WTC11 (cell line): ENCODE data around the gene SORCS2. TPM values are rescaled to one million over a fixed set of nuclear protein-coding genes. Genes with fewer than 3 reads are reported as not detected.

Source experiments
- ATAC-seq: fragments of 200-7000 bp; cut with Tn5 transposase; 2 replicates; pipeline ENCODE4 v1.10.0; 2021; ENCODE audit warnings: mild to moderate bottlenecking, moderate library complexity
- CTCF ChIA-PET: fragments of 300-600 bp; sonication (Branson Sonifier 250); formaldehyde crosslinking; loops from one replicate; lab custom pipeline; 2021; ENCODE audit warnings: antibody characterized with exemption; lab: Charles Lee
- POLR2A ChIA-PET: fragments of 350-600 bp; sonication (Branson Sonifier 250); formaldehyde crosslinking; loops from one replicate; lab custom pipeline; 2021; ENCODE audit warnings: antibody characterized with exemption; lab: Charles Lee
- DNase-seq: peaks from one replicate; pipeline ENCODE4 v3.0.0; 2021; ENCODE audit warnings: low spot score
- H3K27ac Mint-ChIP-seq: 2 replicates; pipeline ENCODE4 v1.8.0; 2021; ENCODE audit warnings: mixed read lengths
- H3K27me3 Mint-ChIP-seq: 2 replicates; pipeline ENCODE4 v1.8.0; 2021; ENCODE audit warnings: low read depth, mild to moderate bottlenecking, moderate library complexity, mixed read lengths
- H3K36me3 Mint-ChIP-seq: 2 replicates; pipeline ENCODE4 v1.8.0; 2021; ENCODE audit warnings: mixed read lengths
- H3K4me1 Mint-ChIP-seq: 2 replicates; pipeline ENCODE4 v1.8.0; 2022; ENCODE audit warnings: mixed read lengths
- H3K4me3 Mint-ChIP-seq: 2 replicates; pipeline ENCODE4 v1.8.0; 2021; ENCODE audit warnings: mild to moderate bottlenecking, moderate library complexity, mixed read lengths
- H3K9me3 Mint-ChIP-seq: 2 replicates; pipeline ENCODE4 v1.8.0; 2021; ENCODE audit warnings: mixed read lengths
- AR ChIP-seq: fragments of 250-450 bp; sonication (Bioruptor Pico); IDR thresholded peaks from 2 replicates; pipeline ENCODE4 v1.9.0; 2021; ENCODE audit warnings: mild to moderate bottlenecking
- ATF3 ChIP-seq: sonication (generic); formaldehyde crosslinking; conservative IDR thresholded peaks from 2 replicates; pipeline ENCODE4 v1.8.1; 2022; ENCODE audit warnings: mild to moderate bottlenecking, missing genetic modification reagents
- ATF6 ChIP-seq: sonication (generic); formaldehyde crosslinking; IDR thresholded peaks from 2 replicates; pipeline ENCODE4 v1.8.1; 2023; ENCODE audit warnings: mild to moderate bottlenecking, missing genetic modification reagents
- CREM ChIP-seq: sonication (generic); formaldehyde crosslinking; IDR thresholded peaks from 2 replicates; pipeline ENCODE4 v1.8.1; 2022; ENCODE audit warnings: mild to moderate bottlenecking, missing genetic modification reagents, moderate library complexity
- ELF4 ChIP-seq: sonication (generic); formaldehyde crosslinking; IDR thresholded peaks from 2 replicates; pipeline ENCODE4 v1.8.1; 2022; ENCODE audit warnings: low read depth, mild to moderate bottlenecking, moderate library complexity, missing genetic modification reagents
- GABPB1 ChIP-seq: sonication (generic); formaldehyde crosslinking; IDR thresholded peaks from 2 replicates; pipeline ENCODE4 v1.8.1; 2023; ENCODE audit warnings: mild to moderate bottlenecking, missing genetic modification reagents
- GRHL2 ChIP-seq: fragments of 250-450 bp; sonication (Bioruptor Pico); IDR thresholded peaks from 2 replicates; pipeline ENCODE4 v1.8.0; 2022; ENCODE audit warnings: mild to moderate bottlenecking, moderate library complexity; ENCODE audit not compliant: insufficient replicate concordance, severe bottlenecking
- JAZF1 ChIP-seq: fragments of 250-450 bp; sonication (Bioruptor Pico); IDR thresholded peaks from 2 replicates; pipeline ENCODE4 v1.9.0; 2021; ENCODE audit warnings: moderate library complexity, mild to moderate bottlenecking, inconsistent platforms
- JUN ChIP-seq: sonication (generic); formaldehyde crosslinking; IDR thresholded peaks from 2 replicates; pipeline ENCODE4 v1.8.0; 2023; ENCODE audit warnings: mild to moderate bottlenecking, missing genetic modification reagents
- MAX ChIP-seq: sonication (generic); formaldehyde crosslinking; IDR thresholded peaks from 2 replicates; pipeline ENCODE4 v1.8.0; 2022; ENCODE audit warnings: mild to moderate bottlenecking, missing genetic modification reagents
- PREB ChIP-seq: sonication (generic); formaldehyde crosslinking; IDR thresholded peaks from 2 replicates; pipeline ENCODE4 v1.8.1; 2022; ENCODE audit warnings: mild to moderate bottlenecking, missing genetic modification reagents, moderate library complexity, borderline replicate concordance
- TCF7 ChIP-seq: sonication (generic); formaldehyde crosslinking; IDR thresholded peaks from 2 replicates; pipeline ENCODE4 v1.8.0; 2022; ENCODE audit warnings: mild to moderate bottlenecking, low read depth, missing genetic modification reagents, moderate library complexity
- TP53 ChIP-seq: sonication (generic); formaldehyde crosslinking; IDR thresholded peaks from 2 replicates; pipeline ENCODE4 v1.8.1; 2023; ENCODE audit warnings: mild to moderate bottlenecking, missing genetic modification reagents
- ZNF532 ChIP-seq: fragments of 250-450 bp; sonication (Bioruptor Pico); IDR thresholded peaks from 2 replicates; pipeline ENCODE4 v1.9.0; 2021; ENCODE audit warnings: mild to moderate bottlenecking, borderline replicate concordance
- ZNF671 ChIP-seq: fragments of 250-450 bp; sonication (Bioruptor Pico); IDR thresholded peaks from 2 replicates; pipeline ENCODE4 v1.8.0; 2021; ENCODE audit warnings: mild to moderate bottlenecking
- total RNA-seq: library from RNA; stranded (reverse); gene quantifications from 3 replicates; pipeline ENCODE4 v1.2.3, GENCODE V29; 2021

SORCS2 gene
- total RNA-seq, 1 experiment from 2014 or later, result 6.6 TPM

- Mint-ChIP-seq H3K27ac (no peak overlapping the region), H3K4me1 (peaks cover 13% of the 10 kb centered on the region), H3K36me3 (no peaks in the 10 kb centered on the region), H3K4me3 (no peak overlapping the region), H3K9me3 (no peaks in the 10 kb centered on the region), H3K27me3 (no peaks in the 10 kb centered on the region)
- DNase-seq (no peak), ATAC-seq (no peak)
- ChIA-PET POLR2A (no interaction called here), CTCF (interaction anchor here (0.9 to 1.7 kb wide), 2 partner anchors 31 to 156 kb away, joined by 3 to 4 read pairs; no protein-coding TSS in a partner anchor)
- TF ChIP-seq GABPB1 (CRISPR knock-in tag), result no peak
Observed at GRCh38 chr4:7491915-7492314, 299.6 kb downstream of the SORCS2 start.

- H3K27me3 Mint-ChIP-seq, result no peaks in the 10 kb centered on the region
- H3K4me1 Mint-ChIP-seq, result no peaks in the 10 kb centered on the region
Observed at GRCh38 chr4:7498446-7499200, 306.3 kb downstream of the SORCS2 start.

More at GRCh38 chr4:7498446-7499200, 306.3 kb downstream of the SORCS2 start:
- POLR2A ChIA-PET, result no interaction called here
- CTCF ChIA-PET, result no interaction called here
- DNase-seq (no peak), ATAC-seq (no peak)
- Mint-ChIP-seq H3K4me3 (no peak overlapping the region), H3K36me3 (no peaks in the 10 kb centered on the region), H3K9me3 (no peaks in the 10 kb centered on the region), H3K27ac (no peak overlapping the region)
- TF ChIP-seq GRHL2 (CRISPR knock-in tag) (no peak), ZNF532 (no peak), ZNF671 (CRISPR knock-in tag) (no peak), TCF7 (CRISPR knock-in tag) (no peak), PREB (no peak), CREM (CRISPR knock-in tag) (no peak), JAZF1 (CRISPR knock-in tag) (no peak), JUN (CRISPR knock-in tag) (no peak), ATF6 (CRISPR knock-in tag) (no peak), ELF4 (CRISPR knock-in tag) (no peak), AR (CRISPR knock-in tag) (no peak), ATF3 (CRISPR knock-in tag) (no peak), TP53 (CRISPR knock-in tag) (no peak), MAX (no peak)
